ENCODE results near the gene RERG.
A peak's percentile ranks its signal among the peaks of the same experiment; 100 is the strongest.
"Not testable (repeated sequence)": the region's sequence is repeated elsewhere in the genome, so short reads cannot be mapped to it uniquely, and the experiment has no call there.

RERG gene

GRCh38 chr12:15227004-15227679, 5.9 kb upstream of the RERG start:
- H3K4me3 ChIP-seq (ENCODE audit: low read depth, low read length), result no peak overlapping the region
- POLR2A ChIA-PET, result no interaction called here
- DNase-seq (ENCODE audit: low read depth, low spot score), result no peak
- CTCF ChIA-PET, result interaction anchor here (0.6 to 2.8 kb wide), 11 partner anchors 12 to 305 kb away, joined by 3 to 8 read pairs (median 4); no protein-coding TSS in a partner anchor
- peak; percentile 53 for TF ChIP-seq CTCF (IDR thresholded peaks at IDR 0.05; ENCODE audit: insufficient read depth, low read length, missing control alignments)

- DNase-seq (ENCODE audit: low read depth, low spot score); H3K4me3 ChIP-seq (ENCODE audit: low read depth, low read length); POLR2A ChIA-PET: not testable (repeated sequence)
- CTCF ChIA-PET, result interaction anchor here (1.4 to 2.8 kb wide), 2 partner anchors 13 to 50 kb away, joined by 4 to 8 read pairs; no protein-coding TSS in a partner anchor
Measured at GRCh38 chr12:15225863-15226218, 4.6 kb upstream of the RERG start.

GRCh38 chr12:15225136-15225862, 4.1 kb upstream of the RERG start:
- ChIA-PET POLR2A (no interaction called here), CTCF (interaction anchor here (1.4 to 2.8 kb wide), 2 partner anchors 12 to 51 kb away, joined by 4 to 8 read pairs; no protein-coding TSS in a partner anchor)

GRCh38 chr12:15222219-15222618, 1.0 kb upstream of the RERG start:
- CTCF ChIA-PET, result interaction anchor here (0.6 to 5.2 kb wide), 33 partner anchors 9 to 591 kb away, joined by 3 to 52 read pairs (median 5); partner anchors contain the start of genes ART4, C12orf60 and WBP11
- H3K4me3 ChIP-seq (ENCODE audit: low read depth, low read length), result no peak overlapping the region
- TF ChIP-seq CTCF (IDR thresholded peaks at IDR 0.05; ENCODE audit: insufficient read depth, low read length, missing control alignments), result no peak
- no peak for DNase-seq (ENCODE audit: low read depth, low spot score)
- POLR2A ChIA-PET, result no interaction called here

More at GRCh38 chr12:15225136-15225862, 4.1 kb upstream of the RERG start:
- no peak for DNase-seq (ENCODE audit: low read depth, low spot score)
- no peak overlapping the region for H3K4me3 ChIP-seq (ENCODE audit: low read depth, low read length)
- TF ChIP-seq CTCF (IDR thresholded peaks at IDR 0.05; ENCODE audit: insufficient read depth, low read length, missing control alignments), result no peak

GRCh38 chr12:15220451-15220850, 766 bp downstream of the RERG start:
- CTCF ChIA-PET, result interaction anchor here (0.6 to 5.2 kb wide), 33 partner anchors 7 to 496 kb away, joined by 3 to 52 read pairs (median 5); no protein-coding TSS in a partner anchor
- no peak overlapping the region for H3K4me3 ChIP-seq (ENCODE audit: low read depth, low read length)
- DNase-seq (ENCODE audit: low read depth, low spot score), result no peak
- POLR2A ChIA-PET, result no interaction called here
- TF ChIP-seq CTCF (IDR thresholded peaks at IDR 0.05; ENCODE audit: insufficient read depth, low read length, missing control alignments), result no peak

GRCh38 chr12:15218794-15219193, 2.4 kb downstream of the RERG start:
- no peak overlapping the region for H3K4me3 ChIP-seq (ENCODE audit: low read depth, low read length)
- ChIA-PET CTCF (interaction anchor here (1.1 to 5.2 kb wide), 6 partner anchors 12 to 408 kb away, joined by 3 to 52 read pairs (median 11); no protein-coding TSS in a partner anchor), POLR2A (no interaction called here)
- TF ChIP-seq CTCF (IDR thresholded peaks at IDR 0.05; ENCODE audit: insufficient read depth, low read length, missing control alignments), result no peak
- no peak for DNase-seq (ENCODE audit: low read depth, low spot score)

Measured in AG04449 (cell line).